HG03521 (cell line): ENCODE results near the gene CTXN3.

Experiments
- ATAC-seq: cut with Tn5 transposase; IDR thresholded peaks from one replicate; pipeline ENCODE4 v1.9.1; 2021; ENCODE audit warnings: mild to moderate bottlenecking, moderate library complexity; ENCODE audit not compliant: unreplicated experiment

CTXN3 gene

DNA sequence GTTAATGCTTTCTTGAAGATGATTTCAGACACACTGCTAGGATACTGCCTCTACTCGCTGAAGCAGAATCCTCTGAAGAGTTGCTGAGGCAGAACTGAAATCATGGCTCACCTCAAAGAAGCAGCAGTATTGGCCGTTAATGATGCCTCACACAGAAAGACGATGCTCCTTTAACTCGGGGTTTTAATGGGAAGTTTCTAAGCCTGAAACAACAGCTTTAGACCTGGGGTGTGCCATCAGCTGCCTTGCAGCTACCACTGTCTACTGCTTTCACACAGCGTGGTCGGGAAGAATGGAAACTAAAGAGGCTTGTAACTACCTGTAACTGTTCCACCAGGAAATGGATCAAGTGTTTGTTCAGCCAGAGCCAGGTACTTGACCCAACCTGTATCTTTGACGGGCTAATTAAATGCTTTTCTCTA lies at the start of gene CTXN3:
CTXN3 (plus strand) TSS at position 65 of the 422 bp plus-strand sequence. CDS start 8,440 bp downstream, outside the sequence.
- no peak for ATAC-seq

DNA sequence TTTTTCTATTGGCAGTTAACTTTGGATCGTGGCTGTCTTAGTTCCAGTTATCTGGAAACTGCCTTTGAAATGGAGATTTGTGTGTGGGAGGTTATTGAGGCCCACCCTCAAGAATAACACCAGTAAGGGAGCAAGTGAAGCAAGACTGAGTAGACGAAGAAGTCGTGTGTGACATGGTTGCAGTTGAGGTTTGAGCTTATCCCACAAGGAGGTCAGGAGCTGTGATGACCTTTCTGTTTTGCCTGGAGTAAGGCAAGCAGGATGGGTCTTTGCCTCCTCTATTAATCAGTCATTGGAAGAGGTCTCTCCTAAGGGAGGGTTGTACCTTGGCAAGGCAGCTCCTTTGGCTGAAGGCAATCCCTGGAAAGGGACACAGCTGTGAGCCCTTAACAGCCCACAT lies 49.6 kb upstream of the CTXN3 start:
- ATAC-seq = no peak

DNA sequence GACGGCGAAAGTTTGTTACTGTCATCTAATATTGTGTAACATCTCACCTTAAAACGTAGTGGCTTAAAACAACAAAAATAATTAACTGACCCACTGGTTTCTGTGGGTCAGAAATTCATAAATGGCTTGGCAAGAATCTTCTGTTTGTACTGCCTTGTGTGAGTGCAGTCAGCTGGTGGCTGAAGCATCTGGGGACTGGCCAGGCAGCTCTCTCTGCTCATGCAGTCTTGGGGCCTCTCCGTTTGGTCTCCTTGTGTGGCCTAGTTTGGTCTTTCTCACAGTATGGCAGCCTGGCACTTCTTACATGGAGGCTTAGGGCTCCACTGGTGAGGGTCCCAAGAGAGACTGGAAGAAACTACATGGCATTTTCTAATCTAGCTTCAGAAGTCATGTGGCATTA lies 49.0 kb upstream of the CTXN3 start:
- ATAC-seq = no peak

DNA sequence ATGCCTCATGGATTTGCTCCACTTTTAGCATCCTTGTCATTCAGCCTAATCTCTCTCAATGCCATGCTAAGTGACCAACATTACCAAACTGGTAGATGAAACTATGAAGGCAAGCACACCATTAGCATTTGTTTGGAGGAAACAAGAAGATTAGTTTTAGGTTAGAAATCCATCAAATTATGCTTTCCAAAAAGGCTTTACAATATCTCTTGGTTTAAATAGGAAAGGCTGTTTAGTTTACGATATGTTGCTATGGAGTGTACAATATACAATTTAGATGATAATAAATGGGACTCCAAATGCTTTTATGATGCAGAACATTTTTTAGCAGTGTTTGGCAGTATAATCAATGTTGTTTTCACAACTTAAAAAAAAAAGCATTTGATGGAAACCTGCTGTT lies 47.8 kb upstream of the CTXN3 start:
- no peak for ATAC-seq

DNA sequence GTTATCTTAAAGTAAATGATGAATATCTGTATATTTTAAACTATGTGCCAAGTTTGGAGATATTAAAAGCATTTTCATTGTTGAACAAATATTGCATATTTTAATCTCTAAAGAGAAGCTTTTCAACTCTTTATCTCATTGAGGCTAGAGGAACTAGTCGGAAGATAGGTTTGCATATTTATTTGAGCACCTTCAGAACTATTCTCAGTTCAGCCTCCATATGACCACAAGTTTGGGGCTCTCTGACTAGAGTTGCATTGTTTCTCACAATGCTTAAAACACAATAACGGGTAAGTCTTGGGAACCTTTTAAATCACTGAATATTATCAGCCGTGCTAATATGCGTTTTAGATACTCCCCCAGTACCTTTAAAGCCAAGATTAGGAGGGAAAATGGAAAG lies 47.3 kb upstream of the CTXN3 start:
- no peak for ATAC-seq

DNA sequence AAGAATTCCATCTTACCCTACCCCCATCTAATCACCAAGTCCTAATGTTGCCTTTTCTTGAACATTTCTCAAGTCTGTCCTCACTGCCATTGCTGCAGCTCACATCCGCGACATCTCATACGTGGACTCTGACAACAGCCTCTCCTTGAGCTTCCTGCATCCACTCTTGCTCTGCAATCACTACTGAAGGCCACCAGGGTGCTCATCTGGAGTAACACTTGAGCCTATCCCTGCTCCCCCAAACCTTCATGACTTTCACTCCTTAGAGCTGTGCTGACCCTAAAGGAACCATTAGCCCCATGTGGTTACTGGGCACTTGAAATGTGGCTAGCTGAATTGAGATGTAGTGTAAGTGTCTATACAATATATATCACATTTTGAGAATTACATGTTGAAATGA lies 46.4 kb upstream of the CTXN3 start:
- no peak for ATAC-seq

DNA sequence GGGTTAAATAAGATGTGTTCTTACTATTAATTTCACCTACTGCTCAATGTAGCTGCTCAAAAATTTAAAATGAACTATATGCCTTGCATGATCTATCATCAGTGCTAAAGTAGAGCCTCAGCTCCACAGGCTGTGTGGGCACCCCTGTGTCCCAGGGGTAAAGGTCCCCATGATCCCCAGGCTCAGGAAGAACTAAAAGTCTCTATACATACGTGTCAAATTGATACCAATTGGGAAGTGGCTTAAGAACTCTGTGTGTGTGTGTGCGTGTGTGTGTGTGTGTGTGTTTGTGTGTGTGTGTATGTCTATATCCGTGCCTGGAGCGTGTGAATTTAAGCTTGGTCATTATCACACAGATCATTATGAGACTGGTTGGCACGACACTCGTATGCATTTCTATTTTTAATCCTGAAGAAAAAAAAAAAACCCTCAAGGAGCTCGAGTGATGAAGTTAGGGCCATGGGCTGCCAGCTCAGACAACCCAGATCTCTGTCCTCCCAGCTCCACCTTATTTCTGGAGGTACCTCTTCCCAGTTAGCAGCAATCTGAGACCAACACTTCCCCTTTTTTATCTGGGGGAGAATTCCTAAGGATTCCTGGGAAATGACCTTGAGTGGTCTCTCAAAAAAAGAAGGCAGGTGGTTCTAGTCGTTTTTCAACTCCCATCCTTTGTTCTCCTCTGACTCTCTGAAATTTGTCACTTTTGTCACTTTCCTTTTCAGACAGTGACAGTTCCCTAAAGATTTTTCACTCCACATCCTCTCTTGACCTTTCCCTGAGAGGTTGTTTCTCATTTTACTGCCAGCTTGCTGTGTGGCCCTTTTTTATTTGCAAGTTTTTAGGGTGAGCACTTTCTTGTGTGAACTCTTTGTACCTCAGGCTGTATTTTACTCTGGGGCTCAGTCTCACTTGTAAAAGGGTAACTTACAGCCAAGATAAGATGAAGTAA lies 45.7 kb upstream of the CTXN3 start:
- no peak for ATAC-seq

DNA sequence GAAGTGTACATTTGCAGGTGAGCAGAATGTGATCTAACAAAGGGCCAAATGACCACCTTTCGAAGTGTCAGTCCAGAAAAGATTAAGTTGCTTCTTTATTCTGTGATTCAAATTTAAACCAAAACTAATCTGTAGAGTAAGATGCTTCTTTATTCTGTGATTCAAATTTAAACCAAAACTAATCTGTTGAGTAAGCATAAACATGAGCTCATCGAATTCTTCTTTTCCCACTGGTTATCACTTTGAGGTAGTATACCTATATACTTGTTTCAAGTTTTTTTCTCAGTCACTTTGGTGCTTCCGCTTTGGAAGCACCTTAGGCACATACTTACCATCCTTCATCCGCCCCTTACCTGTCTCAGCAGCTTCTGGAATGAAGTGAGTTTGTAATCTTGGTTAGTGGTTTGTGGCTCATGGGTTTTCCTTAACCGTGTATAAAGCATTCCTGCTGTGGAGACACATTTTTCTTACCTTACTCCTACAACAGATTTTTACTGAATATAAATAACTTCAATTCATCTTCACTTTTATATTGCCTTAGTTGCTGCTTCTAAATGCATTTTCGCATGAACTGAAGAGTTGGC lies 40.7 kb upstream of the CTXN3 start:
- ATAC-seq = no peak

DNA sequence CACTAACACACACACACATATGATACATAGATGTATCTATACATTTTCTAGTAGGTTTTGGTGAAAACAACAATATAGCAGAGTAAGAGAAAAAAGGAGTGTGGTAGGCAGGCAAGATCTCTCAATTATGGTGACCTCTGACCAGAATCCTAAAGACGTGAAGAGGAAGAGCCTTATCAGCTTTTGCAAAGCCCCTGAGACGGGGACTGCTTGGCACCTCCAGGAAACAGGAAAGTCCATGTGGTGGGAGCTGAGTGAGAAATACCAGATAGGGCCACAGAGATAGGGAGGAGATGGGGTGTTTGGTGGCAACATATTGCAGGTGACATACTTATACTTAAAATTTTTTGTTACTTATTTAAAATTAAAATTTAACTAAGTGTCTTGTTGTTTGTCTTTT lies 39.9 kb upstream of the CTXN3 start:
- no peak for ATAC-seq

DNA sequence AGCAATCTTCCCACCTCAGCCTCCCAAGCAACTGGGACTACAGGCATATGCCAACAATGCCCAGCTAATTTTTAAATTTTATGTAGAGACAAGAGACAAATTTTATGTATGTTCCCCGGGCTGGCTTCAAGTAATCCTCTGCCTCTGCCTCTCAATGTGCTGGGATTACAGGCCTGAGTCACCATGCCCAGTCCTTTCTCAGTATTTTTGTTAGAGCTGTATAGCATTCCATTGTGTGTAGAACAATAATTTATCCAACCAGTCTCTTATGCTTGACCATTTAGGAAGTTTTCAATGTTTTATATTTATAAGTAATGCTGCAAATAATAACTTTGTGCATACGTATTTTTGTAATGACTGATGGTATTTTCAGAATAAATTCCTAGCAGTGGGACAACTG lies 38.9 kb upstream of the CTXN3 start:
- no peak for ATAC-seq

DNA sequence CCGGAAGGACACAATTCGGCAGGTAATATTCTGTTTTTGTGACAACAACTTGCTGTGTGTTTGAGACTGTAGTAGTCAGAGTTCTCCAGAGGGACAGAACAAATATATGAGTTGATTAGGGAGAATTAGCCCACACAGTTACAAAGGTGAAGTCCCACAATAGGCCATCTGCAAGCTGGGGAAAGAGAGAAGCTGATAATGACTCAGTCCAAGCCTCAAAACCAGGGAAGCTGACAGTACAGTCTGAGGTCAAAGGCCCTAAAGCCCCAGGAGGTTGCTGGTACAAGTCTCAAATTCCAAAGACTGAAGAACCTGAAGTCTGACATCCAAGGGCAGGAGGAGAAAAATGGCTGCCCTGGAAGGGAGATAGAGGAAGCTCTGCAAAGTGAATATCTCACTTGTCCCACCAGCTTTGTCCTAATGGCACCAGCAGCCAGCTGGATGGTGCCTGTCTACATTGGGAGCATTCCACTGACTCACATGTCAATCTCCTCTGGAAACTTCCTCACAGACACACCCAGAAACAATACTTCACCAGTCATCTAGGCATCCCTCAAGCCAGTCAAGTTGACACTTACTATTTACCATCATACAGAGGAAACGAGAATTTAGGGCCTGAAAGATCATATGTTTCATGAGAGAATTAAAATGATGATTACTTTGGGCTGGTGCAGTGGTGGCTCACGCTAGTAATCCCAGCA lies 36.3 kb upstream of the CTXN3 start:
- ATAC-seq = no peak

DNA sequence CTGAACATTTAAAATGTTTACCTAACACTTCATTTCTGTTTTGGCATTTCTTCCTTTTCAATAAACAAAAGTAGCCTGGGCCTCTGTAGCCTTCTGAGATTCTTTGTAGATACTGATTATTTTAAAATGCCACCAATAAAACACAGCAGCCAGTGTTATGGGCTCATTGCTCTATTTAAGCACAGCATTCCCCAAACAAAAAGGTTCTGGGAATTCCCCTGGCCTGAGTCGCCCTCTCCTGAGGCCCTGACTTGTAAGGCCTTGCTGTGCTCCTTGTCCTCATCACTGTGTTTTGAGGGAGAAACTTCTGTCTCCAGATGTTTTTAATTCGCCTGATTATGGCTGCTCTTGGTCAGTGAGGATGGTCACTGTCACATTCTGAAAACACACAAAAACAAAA lies 33.0 kb upstream of the CTXN3 start:
- ATAC-seq = no peak

DNA sequence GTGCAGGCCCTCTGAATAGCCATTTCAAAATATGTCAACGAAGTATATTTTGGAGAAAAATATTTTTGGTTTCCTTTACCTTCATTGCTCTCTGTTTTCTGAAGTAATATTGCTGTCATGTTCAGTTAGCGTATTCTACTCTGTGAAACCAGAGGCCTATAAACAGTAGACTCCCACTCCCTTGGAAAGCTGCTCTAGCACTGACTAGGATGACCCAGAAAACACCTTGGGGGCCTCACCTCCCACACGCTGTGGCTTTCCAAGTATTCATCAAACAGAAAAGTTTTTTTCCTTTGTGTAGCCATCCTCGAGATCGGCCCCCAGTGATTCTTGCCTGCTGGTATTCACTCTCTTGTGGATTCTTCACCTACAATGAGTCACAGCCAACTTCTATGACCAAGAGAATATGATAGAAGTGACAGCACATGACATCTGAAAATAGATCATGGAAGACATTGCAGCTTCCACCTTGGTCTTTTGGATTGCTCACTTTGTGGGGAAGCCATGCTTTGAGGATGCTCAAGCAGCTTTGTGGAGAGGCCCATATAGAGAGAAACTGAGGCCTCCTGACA lies 28.9 kb upstream of the CTXN3 start:
- no peak for ATAC-seq

DNA sequence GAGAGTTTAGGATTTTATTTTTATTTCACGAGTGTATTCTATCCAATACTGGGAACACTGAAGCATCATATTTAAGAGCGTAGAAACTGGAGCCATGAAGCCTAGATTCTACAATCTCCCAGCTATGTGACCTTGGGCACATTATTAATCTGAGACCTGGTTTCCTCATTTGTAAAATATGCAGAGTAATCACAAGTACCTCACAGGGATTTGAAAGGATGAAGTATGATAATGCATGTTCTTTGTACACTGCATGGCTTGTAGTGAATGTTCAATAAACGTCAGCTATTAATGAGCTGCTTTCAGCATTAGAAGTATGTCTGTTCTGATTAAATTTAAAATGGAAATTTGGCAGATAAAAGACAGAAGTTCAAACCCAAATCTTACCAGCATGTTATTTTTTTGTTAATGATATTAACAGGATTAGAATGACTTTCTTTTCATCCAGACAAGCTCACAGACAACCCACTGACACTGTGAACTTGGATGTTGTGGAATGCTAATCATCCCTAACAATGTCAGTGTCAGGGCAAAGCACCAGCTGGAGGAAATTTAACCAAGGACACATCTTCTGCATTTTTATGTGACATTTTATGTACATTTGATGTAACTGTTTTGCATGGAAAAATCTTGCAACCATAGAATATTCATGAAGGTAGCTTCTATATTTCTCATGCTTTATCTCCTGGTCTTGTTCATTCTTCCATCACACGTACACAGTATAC lies 27.1 kb upstream of the CTXN3 start:
- no peak for ATAC-seq

DNA sequence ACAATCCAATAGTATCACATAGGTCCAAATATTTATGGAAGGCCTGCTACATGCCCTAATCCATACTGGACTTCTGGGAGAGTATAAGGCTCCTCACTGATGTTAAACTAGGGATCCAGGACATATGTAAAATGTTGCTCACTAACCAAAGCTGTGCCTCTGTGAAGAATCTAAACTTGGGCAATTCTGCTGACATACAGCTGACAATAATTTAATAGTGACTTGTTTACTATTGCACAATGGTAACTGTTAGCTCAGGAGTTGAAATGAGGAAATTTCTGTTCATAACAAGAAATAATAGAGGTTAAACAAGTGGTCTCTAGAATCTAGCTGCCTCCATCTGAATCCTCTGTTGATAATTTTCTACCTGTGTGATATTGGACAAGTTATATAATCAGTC lies 14.9 kb upstream of the CTXN3 start:
- no peak for ATAC-seq

DNA sequence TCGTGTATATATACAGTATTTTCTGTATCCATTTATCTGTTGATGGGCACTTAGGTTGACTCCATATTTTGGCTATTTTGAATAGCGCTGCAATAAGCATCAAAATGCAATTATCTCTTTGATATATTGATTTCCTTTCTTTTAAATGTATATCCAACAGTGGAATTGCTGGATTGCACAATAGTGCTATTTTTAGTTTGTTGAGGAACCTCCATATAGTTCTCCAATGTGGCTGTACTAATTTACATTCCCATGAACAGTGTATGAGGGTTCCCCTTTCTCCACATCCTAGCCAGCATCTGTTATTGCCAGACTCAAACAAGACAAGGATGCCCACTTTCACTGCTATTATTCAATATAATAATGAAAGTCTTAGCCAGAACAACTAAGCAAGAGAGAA lies 9.1 kb upstream of the CTXN3 start:
- no peak for ATAC-seq

DNA sequence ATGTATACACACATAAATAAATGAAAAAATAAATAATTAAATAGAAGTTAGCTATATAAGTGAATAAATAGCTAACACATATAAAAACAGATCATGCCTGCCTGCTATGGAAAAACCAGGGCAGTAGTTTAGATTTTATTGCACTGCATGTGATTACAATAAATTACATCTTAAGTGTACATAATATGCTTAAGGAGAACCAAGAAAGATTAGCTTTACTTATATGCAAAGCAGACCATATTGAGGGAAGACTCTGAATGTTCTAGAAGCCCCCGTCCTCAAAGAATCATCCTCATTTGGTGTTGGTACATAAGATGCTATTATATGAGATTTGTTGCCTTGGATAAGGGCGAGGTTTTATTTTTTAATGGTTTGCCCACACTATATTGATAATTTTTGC lies 5.9 kb upstream of the CTXN3 start:
- no peak for ATAC-seq

DNA sequence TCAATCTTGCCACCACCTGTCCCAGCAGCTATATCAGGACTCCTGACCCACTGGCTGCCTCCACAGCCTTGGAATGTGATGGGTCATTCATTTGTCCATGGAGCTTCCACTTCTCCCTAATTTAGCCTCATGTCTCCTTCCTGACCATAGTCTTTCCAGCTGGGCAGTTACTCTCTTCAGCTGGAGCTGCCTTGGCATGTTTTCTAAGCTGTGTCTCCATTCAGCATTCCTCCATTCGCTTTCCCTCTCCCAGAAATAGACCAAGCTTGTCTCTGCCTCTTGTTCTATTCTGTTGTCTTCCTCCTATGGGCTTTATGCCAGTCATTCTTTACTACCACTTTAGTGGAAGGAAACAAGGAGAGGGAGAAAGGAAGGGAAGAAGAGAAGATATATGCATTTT lies 5.3 kb upstream of the CTXN3 start:
- no peak for ATAC-seq

DNA sequence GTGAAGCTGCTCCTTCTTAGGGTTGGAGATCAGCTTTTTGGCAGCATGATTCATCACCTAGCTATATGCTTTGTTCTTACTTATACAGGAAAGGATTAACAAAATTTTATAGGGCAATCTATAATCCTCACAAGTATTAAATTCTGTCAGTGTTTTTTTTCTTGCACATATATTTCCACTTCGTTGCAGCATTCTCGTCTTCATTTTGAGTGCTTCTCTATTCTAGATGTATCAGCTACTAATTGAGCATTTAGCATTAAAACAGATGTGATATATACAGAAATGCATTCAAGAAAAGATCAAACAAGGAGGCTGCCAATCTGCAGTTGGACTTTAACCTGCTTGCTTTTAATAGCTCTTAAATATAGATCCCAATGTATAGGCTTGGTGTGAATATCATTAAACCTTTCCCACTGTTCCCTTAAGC lies 3.6 kb upstream of the CTXN3 start:
- no peak for ATAC-seq

DNA sequence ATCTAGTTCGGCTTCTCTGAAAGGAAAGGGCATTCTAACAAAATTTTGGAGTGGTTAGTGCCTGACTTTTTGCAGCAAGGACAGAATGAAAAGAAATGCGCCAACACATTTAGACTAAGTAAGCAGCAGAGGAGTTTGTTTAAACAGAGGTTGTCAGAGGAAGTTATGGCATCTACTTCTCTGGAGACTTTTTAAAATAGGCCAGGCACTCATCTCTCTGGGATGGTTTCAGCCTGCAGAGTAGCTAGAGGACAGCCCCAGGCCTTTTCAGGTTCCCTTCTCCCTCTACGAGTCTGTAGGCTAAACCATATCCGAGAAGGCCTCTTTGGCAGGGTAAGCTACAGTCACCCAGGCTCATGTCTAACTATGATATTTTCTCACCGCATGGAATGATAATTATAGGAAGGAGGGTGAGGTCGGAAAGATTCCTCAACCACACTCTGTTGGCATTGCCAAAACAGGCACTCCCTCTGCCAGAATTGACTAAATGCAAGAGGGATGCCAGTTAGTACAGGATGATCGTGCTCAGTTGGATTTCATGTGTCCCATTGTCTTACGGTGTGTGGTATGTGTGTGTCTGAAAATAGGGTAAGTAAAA lies 1.4 kb upstream of the CTXN3 start:
- ATAC-seq = no peak
